Stimulated activated naive CD8-positive, alpha-beta T cell treated with anti-CD3 and anti-CD28 coated beads, Interleukin-15, Interleukin-2, amounts not matched to agents 100 ng/mL and 50 ng/mL, for 24 hours (primary cell): ENCODE data around the gene RNPS1.

Experiments used
- H3K27ac Mint-ChIP-seq: one replicate; pipeline ENCODE4 v1.8.0; 2021; ENCODE audit warnings: mild to moderate bottlenecking, mixed read lengths
- H3K27me3 Mint-ChIP-seq: one replicate; pipeline ENCODE4 v1.8.0; 2021; ENCODE audit warnings: mixed read lengths
- H3K36me3 Mint-ChIP-seq: one replicate; pipeline ENCODE4 v1.8.0; 2021; ENCODE audit warnings: low read depth, mixed read lengths
- H3K4me1 Mint-ChIP-seq: one replicate; pipeline ENCODE4 v1.8.0; 2021; ENCODE audit warnings: low read depth, mixed read lengths
- H3K4me3 Mint-ChIP-seq: one replicate; pipeline ENCODE4 v1.8.0; 2021; ENCODE audit warnings: mild to moderate bottlenecking, mixed read lengths
- H3K9me3 Mint-ChIP-seq: one replicate; pipeline ENCODE4 v1.8.0; 2021; ENCODE audit warnings: mixed read lengths

The RNPS1 gene, protein sequence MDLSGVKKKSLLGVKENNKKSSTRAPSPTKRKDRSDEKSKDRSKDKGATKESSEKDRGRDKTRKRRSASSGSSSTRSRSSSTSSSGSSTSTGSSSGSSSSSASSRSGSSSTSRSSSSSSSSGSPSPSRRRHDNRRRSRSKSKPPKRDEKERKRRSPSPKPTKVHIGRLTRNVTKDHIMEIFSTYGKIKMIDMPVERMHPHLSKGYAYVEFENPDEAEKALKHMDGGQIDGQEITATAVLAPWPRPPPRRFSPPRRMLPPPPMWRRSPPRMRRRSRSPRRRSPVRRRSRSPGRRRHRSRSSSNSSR

GRCh38 chr16:2267913-2268666 lies at the start of gene RNPS1:
TSS of gene RNPS1 (minus strand) at chr16:2268126. CDS start at chr16:2264643, 3,483 bp downstream.
- Mint-ChIP-seq H3K9me3 (no peaks in the 10 kb centered on the region), H3K27ac (peak within 1 kb of the TSS; percentile 97), H3K4me3 (peak within 1 kb of the TSS; percentile 88), H3K36me3 (peaks cover 33% of the 10 kb centered on the region), H3K4me1 (peaks cover 37% of the 10 kb centered on the region), H3K27me3 (no peaks in the 10 kb centered on the region)

GRCh38 chr16:2317231-2318020 lies 49.5 kb upstream of the RNPS1 start:
- Mint-ChIP-seq H3K27me3 (no peaks in the 10 kb centered on the region), H3K9me3 (no peaks in the 10 kb centered on the region), H3K4me1 (no peaks in the 10 kb centered on the region), H3K36me3 (no peaks in the 10 kb centered on the region), H3K27ac (no peak overlapping the region), H3K4me3 (no peak overlapping the region)

- no peak overlapping the region for H3K4me3 Mint-ChIP-seq
- no peaks in the 10 kb centered on the region for H3K4me1 Mint-ChIP-seq
- H3K9me3 Mint-ChIP-seq = no peaks in the 10 kb centered on the region
- H3K36me3 Mint-ChIP-seq = no peaks in the 10 kb centered on the region
- no peaks in the 10 kb centered on the region for H3K27me3 Mint-ChIP-seq
- no peak overlapping the region for H3K27ac Mint-ChIP-seq
These were observed 40.4 kb upstream of the RNPS1 start for GRCh38 chr16:2308089-2308962.

GRCh38 chr16:2299915-2300192 lies 31.9 kb upstream of the RNPS1 start:
- no peak overlapping the region for H3K4me3 Mint-ChIP-seq
- no peaks in the 10 kb centered on the region for H3K4me1 Mint-ChIP-seq
- H3K36me3 Mint-ChIP-seq = no peaks in the 10 kb centered on the region
- no peaks in the 10 kb centered on the region for H3K27me3 Mint-ChIP-seq
- no peaks in the 10 kb centered on the region for H3K9me3 Mint-ChIP-seq
- H3K27ac Mint-ChIP-seq = no peak overlapping the region

- no peaks in the 10 kb centered on the region for H3K36me3 Mint-ChIP-seq
- no peak overlapping the region for H3K27ac Mint-ChIP-seq
- H3K27me3 Mint-ChIP-seq = no peaks in the 10 kb centered on the region
- no peaks in the 10 kb centered on the region for H3K9me3 Mint-ChIP-seq
- no peak overlapping the region for H3K4me3 Mint-ChIP-seq
- no peaks in the 10 kb centered on the region for H3K4me1 Mint-ChIP-seq
These were observed 31.4 kb upstream of the RNPS1 start for GRCh38 chr16:2299121-2299914.

- no peak overlapping the region for H3K27ac Mint-ChIP-seq
- no peaks in the 10 kb centered on the region for H3K4me1 Mint-ChIP-seq
- H3K27me3 Mint-ChIP-seq = no peaks in the 10 kb centered on the region
- no peak overlapping the region for H3K4me3 Mint-ChIP-seq
- H3K9me3 Mint-ChIP-seq = no peaks in the 10 kb centered on the region
- no peaks in the 10 kb centered on the region for H3K36me3 Mint-ChIP-seq
These were observed 30.7 kb upstream of the RNPS1 start for GRCh38 chr16:2298621-2299020.

DNA sequence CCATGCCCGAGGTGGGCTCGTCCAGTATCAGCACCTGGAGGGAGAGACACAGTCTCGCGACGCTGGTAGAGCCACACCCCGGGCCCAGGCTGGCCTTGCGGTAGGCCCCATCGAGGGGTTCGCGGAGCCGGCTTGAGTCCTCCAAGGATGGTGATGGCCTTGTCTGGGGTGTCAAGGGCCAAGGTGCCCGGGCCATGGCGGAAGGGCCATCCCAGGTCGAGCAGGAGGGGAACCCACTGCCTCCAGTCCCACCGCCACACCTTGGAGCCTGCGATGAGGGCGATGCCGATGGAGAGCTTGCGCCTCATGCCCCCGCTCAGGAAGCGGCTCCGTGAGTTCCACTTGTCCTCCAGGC lies 29.6 kb upstream of the RNPS1 start:
- no peaks in the 10 kb centered on the region for H3K27me3 Mint-ChIP-seq
- H3K36me3 Mint-ChIP-seq = no peaks in the 10 kb centered on the region
- H3K4me1 Mint-ChIP-seq = no peaks in the 10 kb centered on the region
- no peaks in the 10 kb centered on the region for H3K9me3 Mint-ChIP-seq
- H3K27ac Mint-ChIP-seq = no peak overlapping the region
- no peak overlapping the region for H3K4me3 Mint-ChIP-seq

DNA sequence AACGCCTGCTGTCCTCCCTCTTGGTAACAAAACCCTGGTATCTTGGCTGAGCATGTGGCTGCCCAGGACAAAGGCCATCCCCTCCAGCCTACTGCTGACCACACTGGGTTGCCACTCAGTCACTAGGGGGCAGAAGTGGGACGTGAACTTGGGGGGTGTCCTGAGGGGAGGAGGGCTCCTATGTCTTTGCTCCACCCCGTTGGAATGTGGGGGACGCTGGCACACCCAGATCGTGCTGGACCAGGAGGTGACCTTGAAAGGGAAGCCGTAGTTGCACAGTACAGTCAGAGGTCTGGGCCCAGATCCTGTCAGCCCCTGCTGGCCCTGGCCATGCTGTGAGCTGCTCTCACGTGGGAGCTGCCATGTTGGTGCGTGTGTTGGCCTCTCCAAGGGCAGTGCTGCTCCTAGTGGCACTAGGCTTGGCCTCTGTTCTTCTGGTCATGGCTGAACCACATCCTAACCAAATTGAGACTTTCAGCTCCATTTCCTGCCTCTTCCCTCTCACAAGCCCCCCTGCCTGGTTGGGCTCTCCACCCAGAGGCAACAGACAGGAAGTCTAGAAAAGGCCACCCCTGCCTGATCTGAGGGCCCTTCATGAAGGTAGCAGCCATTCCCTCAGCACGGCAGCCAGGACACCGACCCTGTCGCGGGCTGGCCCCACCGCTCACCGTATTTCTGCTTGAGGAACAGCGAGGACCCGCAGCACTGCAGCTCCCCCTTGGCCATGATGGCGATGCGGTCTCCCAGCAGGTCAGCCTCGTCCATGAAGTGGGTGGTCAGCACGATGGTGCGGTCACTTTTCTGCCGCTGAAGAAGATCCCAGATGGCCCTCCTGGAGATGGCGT lies 29.0 kb upstream of the RNPS1 start:
- Mint-ChIP-seq H3K27ac (no peak overlapping the region), H3K4me3 (no peak overlapping the region), H3K36me3 (no peaks in the 10 kb centered on the region), H3K9me3 (no peaks in the 10 kb centered on the region), H3K4me1 (no peaks in the 10 kb centered on the region), H3K27me3 (no peaks in the 10 kb centered on the region)

DNA sequence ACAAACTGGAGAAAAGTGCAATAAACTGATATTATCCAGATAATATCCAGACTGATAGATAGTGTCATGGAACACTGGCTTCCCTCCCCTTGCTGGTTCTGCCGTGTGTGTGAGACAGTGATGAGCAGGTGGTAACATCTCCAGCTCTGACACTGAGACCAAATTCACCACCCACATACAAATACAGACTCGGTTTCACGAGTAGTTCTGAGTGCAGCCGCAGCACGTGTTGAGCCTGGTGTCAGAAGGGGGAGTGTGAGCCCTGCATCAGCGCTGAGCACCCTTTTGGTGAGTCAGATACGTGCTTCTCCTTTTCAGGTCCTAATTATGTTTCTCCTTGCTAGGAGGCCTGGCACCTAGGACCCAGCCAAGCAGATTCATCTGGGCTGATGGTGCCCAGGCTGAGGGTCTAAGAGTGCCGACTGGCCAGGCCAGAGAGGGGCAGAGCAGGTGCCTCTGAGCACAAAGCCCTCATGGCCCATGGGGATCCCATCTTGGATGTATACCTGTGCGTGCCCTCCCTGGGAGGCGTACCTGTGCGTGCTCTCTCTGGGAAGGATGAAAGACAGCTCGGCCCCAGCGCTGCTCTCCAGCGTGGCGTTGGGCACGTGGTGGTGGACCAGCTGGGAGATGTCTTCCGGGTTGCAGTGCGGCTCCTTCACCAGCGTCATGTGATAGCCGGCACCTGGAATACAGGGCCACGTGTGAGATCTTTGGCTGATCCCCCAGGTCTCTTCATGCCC lies 27.3 kb upstream of the RNPS1 start:
- H3K9me3 Mint-ChIP-seq = no peaks in the 10 kb centered on the region
- no peak overlapping the region for H3K4me3 Mint-ChIP-seq
- no peak overlapping the region for H3K27ac Mint-ChIP-seq
- H3K4me1 Mint-ChIP-seq = no peaks in the 10 kb centered on the region
- no peaks in the 10 kb centered on the region for H3K27me3 Mint-ChIP-seq
- no peaks in the 10 kb centered on the region for H3K36me3 Mint-ChIP-seq

GRCh38 chr16:2292221-2292620 lies 24.3 kb upstream of the RNPS1 start:
- no peaks in the 10 kb centered on the region for H3K9me3 Mint-ChIP-seq
- H3K27me3 Mint-ChIP-seq = no peaks in the 10 kb centered on the region
- no peaks in the 10 kb centered on the region for H3K4me1 Mint-ChIP-seq

GRCh38 chr16:2289282-2289681 lies 21.4 kb upstream of the RNPS1 start:
- no peaks in the 10 kb centered on the region for H3K27me3 Mint-ChIP-seq
- H3K9me3 Mint-ChIP-seq = no peaks in the 10 kb centered on the region
- no peak overlapping the region for H3K27ac Mint-ChIP-seq
- no peaks in the 10 kb centered on the region for H3K4me1 Mint-ChIP-seq
- H3K4me3 Mint-ChIP-seq = no peak overlapping the region
- no peaks in the 10 kb centered on the region for H3K36me3 Mint-ChIP-seq

More at GRCh38 chr16:2292221-2292620, 24.3 kb upstream of the RNPS1 start:
- Mint-ChIP-seq H3K4me3 (no peak overlapping the region), H3K27ac (no peak overlapping the region), H3K36me3 (no peaks in the 10 kb centered on the region)

GRCh38 chr16:2288726-2289125 lies 20.8 kb upstream of the RNPS1 start:
- Mint-ChIP-seq H3K27me3 (no peaks in the 10 kb centered on the region), H3K4me3 (no peak overlapping the region), H3K9me3 (no peaks in the 10 kb centered on the region), H3K27ac (no peak overlapping the region), H3K36me3 (no peaks in the 10 kb centered on the region), H3K4me1 (no peaks in the 10 kb centered on the region)
